Measurements from ENCODE around the gene RPS19BP1.

DNA sequence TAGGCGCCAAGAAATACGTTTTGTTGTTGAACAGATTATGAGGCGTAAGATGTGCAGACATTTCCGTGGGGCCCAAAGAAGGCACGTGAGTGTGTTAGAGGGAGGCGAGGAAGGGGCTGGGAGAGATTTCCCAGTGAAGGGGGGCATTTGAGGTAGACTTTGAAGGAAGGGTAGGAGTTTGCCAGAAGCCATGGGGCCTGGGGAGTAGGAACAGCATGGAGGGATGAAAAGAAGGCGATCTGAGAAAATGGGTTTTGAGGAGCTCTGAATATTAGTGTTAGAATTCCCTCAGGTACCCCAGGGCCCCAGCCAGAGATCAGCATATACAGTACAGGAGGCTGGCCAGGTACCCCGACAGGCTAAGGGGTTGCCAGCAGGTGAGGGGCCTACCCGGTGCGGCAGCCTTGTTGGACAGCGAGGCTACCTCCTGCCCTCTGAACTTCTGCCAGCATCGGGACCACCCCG, 30.9 kb downstream of the RPS19BP1 start:
- no peak for TF ChIP-seq POLR2A (IDR thresholded peaks at IDR 0.05; ENCODE audit: low read length)
- no peak for TF ChIP-seq GATA1 (IDR thresholded peaks at IDR 0.05; ENCODE audit: low read depth, low read length)

All from erythroblast (primary cell).